OCI-LY7 (cell line): ENCODE data around the gene CINP. TPM values are rescaled to one million over a fixed set of nuclear protein-coding genes. Genes with fewer than 3 reads are reported as not detected.

Experiments used
- BruUV-seq: library from RNA; stranded (reverse); fragments of 400-500 nt; replicated peaks from 2 replicates; lab custom pipeline; 2021; lab: Mats Ljungman, UMichigan
- CTCF ChIA-PET: fragments of 300-600 bp; sonication (Branson Sonifier 250); formaldehyde crosslinking; loops from one replicate; lab custom pipeline; 2022; ENCODE audit warnings: antibody characterized with exemption; ENCODE audit not compliant: unreplicated experiment; lab: Charles Lee
- POLR2A ChIA-PET: fragments of 300-600 bp; sonication (Branson Sonifier 250); formaldehyde crosslinking; loops from one replicate; lab custom pipeline; 2022; ENCODE audit warnings: antibody characterized with exemption; lab: Charles Lee
- DNase-seq: peaks from one replicate; pipeline ENCODE4 v3.0.0-alpha.2; 2015; ENCODE audit warnings: low spot score
- H2AFZ ChIP-seq: fragments of 200-600 bp; sonication (generic), shearing (Covaris generic); 2 replicates; pipeline ENCODE4 v1.6.1; 2014; ENCODE audit warnings: mild to moderate bottlenecking, antibody characterized with exemption, low read length, moderate library complexity
- H3K27ac ChIP-seq: fragments of 200-600 bp; sonication (generic); 2 replicates; pipeline ENCODE4 v1.5.1; 2014; ENCODE audit warnings: mixed run types, low read depth, mild to moderate bottlenecking, moderate library complexity, low read length, inconsistent platforms; ENCODE audit not compliant: poor library complexity, severe bottlenecking
- H3K36me3 ChIP-seq: fragments of 200-600 bp; sonication (generic); 2 replicates; pipeline ENCODE4 v1.6.1; 2014; ENCODE audit warnings: mild to moderate bottlenecking, antibody characterized with exemption, low read length, moderate library complexity, mixed read lengths; ENCODE audit not compliant: insufficient read depth
- H3K4me1 ChIP-seq: fragments of 200-600 bp; sonication (generic); 2 replicates; pipeline ENCODE4 v1.5.1; 2014; ENCODE audit warnings: mild to moderate bottlenecking, low read length; ENCODE audit not compliant: insufficient read depth, poor library complexity, severe bottlenecking
- H3K4me2 ChIP-seq: fragments of 200-600 bp; sonication (generic); 2 replicates; pipeline ENCODE4 v1.6.1; 2014; ENCODE audit warnings: mild to moderate bottlenecking, low read length
- H3K4me3 ChIP-seq: fragments of 200-600 bp; sonication (generic); 2 replicates; pipeline ENCODE4 v1.5.1; 2014; ENCODE audit warnings: mild to moderate bottlenecking, low read depth, low read length; ENCODE audit not compliant: poor library complexity, severe bottlenecking
- H3K79me2 ChIP-seq: fragments of 200-600 bp; sonication (generic); 2 replicates; pipeline ENCODE4 v1.6.1; 2016; ENCODE audit warnings: low read depth, mild to moderate bottlenecking, low read length, moderate library complexity, mixed read lengths; ENCODE audit not compliant: insufficient read depth
- H3K9me2 ChIP-seq: fragments of 200-600 bp; sonication (generic); 2 replicates; pipeline ENCODE4 v1.6.1; 2016; ENCODE audit warnings: mild to moderate bottlenecking, low read length, mixed read lengths; ENCODE audit not compliant: insufficient read depth
- H3K9me3 ChIP-seq: fragments of 200-600 bp; sonication (generic); 2 replicates; pipeline ENCODE4 v1.6.1; 2014; ENCODE audit warnings: mild to moderate bottlenecking, mixed run types, low read length, mixed read lengths
- H4K20me1 ChIP-seq: fragments of 200-600 bp; sonication (generic); 2 replicates; pipeline ENCODE4 v1.6.1; 2014; ENCODE audit warnings: mild to moderate bottlenecking, antibody characterized with exemption, low read length, moderate library complexity, mixed read lengths; ENCODE audit not compliant: insufficient read depth
- CTCF ChIP-seq: fragments of 200-600 bp; sonication (generic); conservative IDR thresholded peaks from 2 replicates; pipeline ENCODE4 v1.5.1; 2014; ENCODE audit warnings: mild to moderate bottlenecking, antibody characterized with exemption, low read length, moderate library complexity, mixed read lengths
- EZH2phosphoT487 ChIP-seq: fragments of 200-600 bp; sonication (generic); IDR thresholded peaks from 2 replicates; pipeline ENCODE4 v1.6.1; 2018; ENCODE audit warnings: low read depth, borderline replicate concordance, mild to moderate bottlenecking, mixed run types, antibody characterized with exemption, low read length, moderate library complexity, mixed read lengths
- intact Hi-C: fragments of 100-400 bp; cut with micrococcal nuclease; formaldehyde crosslinking; loops from one replicate; pipeline ENCODE4 v1.10.0; 2022; ENCODE audit not compliant: unreplicated experiment
- total RNA-seq, 2 experiments: library from RNA; depleted of rRNA in 1 of 2; stranded (reverse); fragments of >200 nt in 1 of 2; shearing (Covaris generic) in 1 of 2; gene quantifications; 2 replicates each; pipeline ENCODE4 v1.2.3, GENCODE V29; 2014 to 2022

Gene CINP
- total RNA-seq, 2 experiments from 2014 or later: 28.2 to 29.8 TPM

DNA sequence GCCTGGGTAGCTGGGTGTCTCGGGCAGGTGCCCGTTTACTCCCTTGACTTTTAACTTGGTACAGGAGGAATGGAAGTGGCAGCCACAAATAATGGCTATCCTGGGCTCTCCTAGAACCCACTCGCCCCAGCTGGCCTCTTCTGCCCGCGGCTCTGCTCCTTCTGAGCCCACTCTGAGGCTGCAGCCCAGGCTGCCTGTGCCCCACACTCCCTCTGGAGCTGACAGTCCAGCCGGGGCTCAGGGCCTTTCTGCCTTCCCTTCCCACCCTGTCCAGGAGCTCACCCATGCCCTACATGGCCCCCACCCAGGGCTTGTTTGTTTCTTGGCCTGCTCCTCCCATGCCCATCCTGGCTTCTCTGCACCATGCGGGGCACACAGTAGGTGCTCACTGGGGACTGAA, 27.5 kb downstream of the CINP start:
- BruUV-seq: no TSS peak
- H3K27ac ChIP-seq: no peak overlapping the region
- intact Hi-C loops: no loop called here
- H3K9me3 ChIP-seq: no peaks in the 10 kb centered on the region
- TF ChIP-seq CTCF: no peak
- no peak for TF ChIP-seq EZH2phosphoT487
- no peaks in the 10 kb centered on the region for H3K79me2 ChIP-seq
- no peak overlapping the region for H3K4me3 ChIP-seq
- CTCF ChIA-PET: no interaction called here
- POLR2A ChIA-PET: no interaction called here
- DNase-seq: no peak
- H3K4me2 ChIP-seq: no peak overlapping the region
- peaks cover 8% of the 10 kb centered on the region for H3K4me1 ChIP-seq
- no peaks in the 10 kb centered on the region for H4K20me1 ChIP-seq
- H3K9me2 ChIP-seq: no peaks in the 10 kb centered on the region
- H3K36me3 ChIP-seq: peaks cover 51% of the 10 kb centered on the region
- H2AFZ ChIP-seq: no peak overlapping the region

DNA sequence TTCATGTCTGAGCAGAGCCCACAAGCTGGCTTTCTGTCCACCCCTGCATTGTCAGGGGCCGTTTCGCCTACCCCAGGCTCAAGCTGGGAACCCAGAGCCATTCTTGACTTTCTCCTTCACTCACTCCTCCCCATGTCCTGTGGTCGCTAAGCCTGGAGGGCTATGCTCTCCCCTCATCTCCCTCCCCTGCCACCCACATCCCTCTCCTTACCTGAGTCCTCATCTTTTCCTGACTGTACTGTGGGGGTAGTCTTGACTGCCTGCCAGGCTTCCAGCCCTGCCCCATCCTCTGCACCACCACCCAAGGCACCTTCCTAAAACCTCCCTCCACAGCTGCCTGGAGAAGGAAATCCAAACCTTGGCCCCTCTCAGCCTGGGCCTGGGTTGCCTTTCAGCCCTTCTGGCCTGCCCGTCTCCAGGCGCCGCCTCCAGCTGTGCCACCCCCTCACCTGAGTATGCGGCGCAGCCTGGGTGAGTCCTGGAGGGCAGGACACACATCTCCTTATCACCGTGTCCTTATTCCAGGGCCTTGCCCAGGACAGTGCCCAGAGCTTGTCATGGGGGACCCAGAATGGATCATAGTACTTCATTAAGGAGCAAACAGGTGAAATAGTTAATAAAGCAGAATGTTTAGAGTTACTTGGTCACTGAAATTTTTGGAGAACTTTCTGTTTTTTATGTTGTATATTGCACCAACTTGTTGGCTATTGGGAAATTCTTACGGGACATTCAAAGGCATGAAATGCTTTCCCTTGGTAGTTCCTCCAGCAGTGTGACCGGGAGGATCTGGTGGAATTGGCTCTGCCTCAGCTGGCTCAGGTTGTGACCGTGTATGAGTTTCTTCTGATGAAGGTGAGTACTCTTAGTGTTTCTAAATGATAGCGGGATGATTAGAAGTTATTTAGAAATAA, 28.6 kb downstream of the CINP start:
- peaks cover 49% of the 10 kb centered on the region for H3K36me3 ChIP-seq

GRCh38 chr14:102333390-102333789, 29.3 kb downstream of the CINP start:
- no peak overlapping the region for H2AFZ ChIP-seq
- H3K27ac ChIP-seq: no peak overlapping the region
- ChIA-PET CTCF (no interaction called here), POLR2A (no interaction called here)
- no TSS peak for BruUV-seq
- no peak for TF ChIP-seq EZH2phosphoT487
- no peak for TF ChIP-seq CTCF
- H3K4me2 ChIP-seq: no peak overlapping the region
- H3K9me2 ChIP-seq: no peaks in the 10 kb centered on the region
- peaks cover 8% of the 10 kb centered on the region for H3K4me1 ChIP-seq
- peaks cover 42% of the 10 kb centered on the region for H3K36me3 ChIP-seq
- no peak overlapping the region for H3K4me3 ChIP-seq
- DNase-seq: no peak
- H3K9me3 ChIP-seq: no peaks in the 10 kb centered on the region
- H4K20me1 ChIP-seq: no peaks in the 10 kb centered on the region
- intact Hi-C loops: no loop called here
- no peaks in the 10 kb centered on the region for H3K79me2 ChIP-seq

More for the DNA sequence above, 28.6 kb downstream of the CINP start:
- ChIA-PET POLR2A (interaction anchor here (0.6 kb wide), 1 partner anchor 716 kb away, joined by 3 read pairs; no protein-coding TSS in a partner anchor), CTCF (no interaction called here)
- no peak for DNase-seq
- no peak for TF ChIP-seq EZH2phosphoT487
- no peak overlapping the region for H3K4me2 ChIP-seq
- H4K20me1 ChIP-seq: no peaks in the 10 kb centered on the region
- no peaks in the 10 kb centered on the region for H3K9me2 ChIP-seq
- H3K4me1 ChIP-seq: peaks cover 8% of the 10 kb centered on the region
- BruUV-seq: no TSS peak
- H3K79me2 ChIP-seq: no peaks in the 10 kb centered on the region
- H3K27ac ChIP-seq: no peak overlapping the region
- H3K9me3 ChIP-seq: no peaks in the 10 kb centered on the region
- intact Hi-C loops: no loop called here
- no peak overlapping the region for H2AFZ ChIP-seq
- no peak overlapping the region for H3K4me3 ChIP-seq
